Lower lobe of right lung (tissue), 2 donors: ENCODE measurements around the gene CCDC68. TPM values are rescaled to one million over a fixed set of nuclear protein-coding genes. Genes with fewer than 3 reads are reported as not detected.
A peak's percentile ranks its signal among the peaks of the same experiment; 100 is the strongest.

Experiments
- ATAC-seq, 2 donors: fragments of 200-7000 bp; cut with Tn5 transposase; one replicate each; pipeline ENCODE4 v1.9.1; 2020 to 2022; ENCODE audit warnings: mild to moderate bottlenecking in 2 of 2, moderate library complexity in 2 of 2
- DNase-seq: peaks from one replicate; pipeline ENCODE4 v3.0.0-alpha.2; 2020
- H3K27ac ChIP-seq: fragments of 200-600 bp; one replicate; pipeline ENCODE4 v1.8.0; 2022
- H3K27me3 ChIP-seq: fragments of 200-600 bp; one replicate; pipeline ENCODE4 v1.8.0; 2022; ENCODE audit warnings: low read depth
- H3K36me3 ChIP-seq: fragments of 200-600 bp; one replicate; pipeline ENCODE4 v1.8.0; 2022; ENCODE audit warnings: mild to moderate bottlenecking
- H3K4me1 ChIP-seq: fragments of 200-600 bp; one replicate; pipeline ENCODE4 v1.8.0; 2022
- H3K4me3 ChIP-seq: fragments of 200-600 bp; one replicate; pipeline ENCODE4 v1.8.0; 2022; ENCODE audit warnings: mild to moderate bottlenecking
- H3K9me3 ChIP-seq: fragments of 200-600 bp; one replicate; pipeline ENCODE4 v1.8.0; 2022
- intact Hi-C: fragments of 100-400 bp; cut with DNase I; formaldehyde crosslinking; loops from one replicate; pipeline ENCODE4 v1.11.0; 2022
- total RNA-seq: library from RNA; stranded (reverse); fragmentation: NEBNext Ultra II Directional; extraction: Animal tissue kit (Norgen Biotek cat#: 25700); gene quantifications from one replicate; pipeline ENCODE4 v1.2.1, GENCODE V29; 2021
- TF ChIP-seq, protein P1 (sequence below): fragments of 200-600 bp; IDR thresholded peaks from one replicate; pipeline ENCODE4 v1.8.0; 2022; ENCODE audit warnings: antibody characterized with exemption, mild to moderate bottlenecking
- donor health status: DM: no; HTN: yes; CAD: no; lungs with severe emphysema.

CCDC68 gene
- total RNA-seq, 1 donor from 2014 or later = 20.2 TPM

DNA sequence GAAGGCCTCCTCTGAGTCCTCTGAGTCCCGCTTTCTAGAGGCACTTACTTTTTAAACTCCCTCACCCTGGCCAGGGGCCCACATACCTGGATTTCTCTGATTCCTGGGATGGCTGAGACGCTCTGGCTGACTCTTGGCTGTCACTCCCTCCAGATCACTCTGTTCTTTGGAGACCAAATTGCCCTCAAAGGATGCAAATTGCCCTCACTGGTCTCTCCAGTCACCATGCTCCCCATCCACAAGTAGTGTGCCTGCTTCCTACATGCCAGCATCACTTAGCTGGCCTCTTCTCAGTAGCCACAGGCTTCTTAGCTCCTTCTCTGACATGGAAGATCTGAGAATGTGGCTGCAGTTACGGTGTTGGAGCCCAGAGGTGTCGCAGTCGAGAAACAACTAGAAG lies 41.3 kb upstream of the CCDC68 start:
- intact Hi-C loops = no loop called here

DNA sequence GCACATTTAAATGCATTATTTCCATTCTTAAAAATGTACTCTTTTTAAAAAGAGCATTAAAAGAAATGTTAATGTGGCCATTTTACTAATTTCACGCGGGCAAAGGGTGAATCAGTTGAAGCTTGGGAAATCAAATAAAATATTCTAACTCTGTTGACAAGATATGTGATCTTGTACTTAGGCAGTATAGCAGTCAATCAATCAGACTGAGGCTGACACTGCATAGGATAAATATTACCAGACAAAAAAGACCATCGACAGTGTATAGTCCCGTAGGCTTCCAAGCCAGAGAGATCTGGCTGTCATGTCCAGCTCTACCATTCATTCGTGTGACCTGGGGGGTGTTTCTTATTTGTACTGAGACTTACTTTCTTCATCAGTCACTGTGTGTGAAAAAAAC lies 39.8 kb upstream of the CCDC68 start:
- ATAC-seq (no peak), DNase-seq (no peak)
- no peaks in the 10 kb centered on the region for H3K9me3 ChIP-seq
- no peaks in the 10 kb centered on the region for H3K27me3 ChIP-seq
- no peaks in the 10 kb centered on the region for H3K36me3 ChIP-seq
- H3K27ac ChIP-seq = no peak overlapping the region
- intact Hi-C loops = no loop called here
- H3K4me3 ChIP-seq = no peak overlapping the region
- TF ChIP-seq, protein P1, sequence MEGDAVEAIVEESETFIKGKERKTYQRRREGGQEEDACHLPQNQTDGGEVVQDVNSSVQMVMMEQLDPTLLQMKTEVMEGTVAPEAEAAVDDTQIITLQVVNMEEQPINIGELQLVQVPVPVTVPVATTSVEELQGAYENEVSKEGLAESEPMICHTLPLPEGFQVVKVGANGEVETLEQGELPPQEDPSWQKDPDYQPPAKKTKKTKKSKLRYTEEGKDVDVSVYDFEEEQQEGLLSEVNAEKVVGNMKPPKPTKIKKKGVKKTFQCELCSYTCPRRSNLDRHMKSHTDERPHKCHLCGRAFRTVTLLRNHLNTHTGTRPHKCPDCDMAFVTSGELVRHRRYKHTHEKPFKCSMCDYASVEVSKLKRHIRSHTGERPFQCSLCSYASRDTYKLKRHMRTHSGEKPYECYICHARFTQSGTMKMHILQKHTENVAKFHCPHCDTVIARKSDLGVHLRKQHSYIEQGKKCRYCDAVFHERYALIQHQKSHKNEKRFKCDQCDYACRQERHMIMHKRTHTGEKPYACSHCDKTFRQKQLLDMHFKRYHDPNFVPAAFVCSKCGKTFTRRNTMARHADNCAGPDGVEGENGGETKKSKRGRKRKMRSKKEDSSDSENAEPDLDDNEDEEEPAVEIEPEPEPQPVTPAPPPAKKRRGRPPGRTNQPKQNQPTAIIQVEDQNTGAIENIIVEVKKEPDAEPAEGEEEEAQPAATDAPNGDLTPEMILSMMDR = no peak
- no peaks in the 10 kb centered on the region for H3K4me1 ChIP-seq

More for the DNA sequence above, 41.3 kb upstream of the CCDC68 start:
- ATAC-seq (peak; percentile 25 to 51), DNase-seq (no peak)
- H3K9me3 ChIP-seq = no peaks in the 10 kb centered on the region
- H3K4me3 ChIP-seq = no peak overlapping the region
- no peaks in the 10 kb centered on the region for H3K27me3 ChIP-seq
- H3K4me1 ChIP-seq = no peaks in the 10 kb centered on the region
- no peaks in the 10 kb centered on the region for H3K36me3 ChIP-seq
- TF ChIP-seq, protein P1 = no peak
- H3K27ac ChIP-seq = no peak overlapping the region

DNA sequence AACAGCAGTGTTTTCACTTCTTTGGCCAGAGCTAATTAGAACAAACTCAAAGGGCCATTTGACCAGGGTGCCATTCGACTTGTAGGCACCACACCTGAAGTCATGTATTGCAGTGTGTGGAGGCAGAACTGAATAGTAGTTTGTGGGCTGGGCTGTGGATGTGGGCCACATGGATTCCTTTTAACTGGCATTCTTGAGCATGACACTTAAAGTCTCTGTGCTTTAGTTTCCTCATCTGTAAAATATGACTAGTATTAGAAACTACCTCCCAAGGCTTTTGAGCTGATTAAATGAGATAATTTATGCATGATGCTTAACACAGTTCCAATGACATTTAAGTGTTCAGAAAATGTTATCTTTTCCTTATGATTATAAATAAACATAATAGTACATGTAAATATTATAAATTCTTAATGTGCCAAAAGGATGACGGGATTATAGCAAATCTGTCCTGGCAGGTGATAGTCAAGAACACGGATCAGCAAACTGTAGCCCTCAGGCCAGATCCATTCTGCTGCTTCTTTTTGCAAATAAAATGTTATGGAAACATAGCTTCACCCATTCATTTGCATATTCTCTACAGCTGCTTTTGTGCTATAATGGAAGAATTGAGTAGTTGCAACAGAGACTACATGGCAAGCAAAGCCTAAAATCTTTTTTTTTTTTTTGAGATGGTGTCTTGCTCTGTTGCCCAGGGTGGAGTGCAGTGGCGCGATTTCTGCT lies 36.3 kb upstream of the CCDC68 start:
- Histone ChIP-seq H3K27ac (no peak overlapping the region), H3K36me3 (no peaks in the 10 kb centered on the region), H3K9me3 (no peaks in the 10 kb centered on the region), H3K27me3 (no peaks in the 10 kb centered on the region), H3K4me1 (no peaks in the 10 kb centered on the region), H3K4me3 (no peak overlapping the region)
- intact Hi-C loops = no loop called here
- DNase-seq (no peak), ATAC-seq (no peak)
- TF ChIP-seq, protein P1 = no peak

DNA sequence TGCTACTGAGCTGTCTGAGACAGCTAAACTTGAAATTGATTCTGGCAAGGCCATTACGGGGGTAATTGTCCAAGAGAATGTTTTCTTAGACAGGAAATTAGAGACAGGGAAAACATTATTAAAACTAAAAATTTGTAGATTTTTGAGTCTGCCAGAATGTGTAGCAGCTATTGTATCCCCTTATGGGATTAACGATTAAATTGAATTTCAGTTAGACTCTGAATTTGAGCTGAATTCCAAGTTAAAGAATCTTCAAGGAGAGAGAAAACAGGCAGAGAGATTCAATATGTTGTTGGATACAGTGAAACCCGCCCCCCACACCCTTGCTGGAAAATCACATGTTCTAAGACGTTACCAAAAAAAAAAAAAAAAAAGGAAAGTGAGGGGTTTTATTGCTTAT lies 32.7 kb upstream of the CCDC68 start:
- TF ChIP-seq, protein P1 = no peak
- Histone ChIP-seq H3K9me3 (no peaks in the 10 kb centered on the region), H3K27me3 (no peaks in the 10 kb centered on the region), H3K27ac (no peak overlapping the region), H3K4me3 (no peak overlapping the region), H3K4me1 (no peaks in the 10 kb centered on the region), H3K36me3 (no peaks in the 10 kb centered on the region)
- no peak for ATAC-seq
- DNase-seq = no peak
- intact Hi-C loops = no loop called here

DNA sequence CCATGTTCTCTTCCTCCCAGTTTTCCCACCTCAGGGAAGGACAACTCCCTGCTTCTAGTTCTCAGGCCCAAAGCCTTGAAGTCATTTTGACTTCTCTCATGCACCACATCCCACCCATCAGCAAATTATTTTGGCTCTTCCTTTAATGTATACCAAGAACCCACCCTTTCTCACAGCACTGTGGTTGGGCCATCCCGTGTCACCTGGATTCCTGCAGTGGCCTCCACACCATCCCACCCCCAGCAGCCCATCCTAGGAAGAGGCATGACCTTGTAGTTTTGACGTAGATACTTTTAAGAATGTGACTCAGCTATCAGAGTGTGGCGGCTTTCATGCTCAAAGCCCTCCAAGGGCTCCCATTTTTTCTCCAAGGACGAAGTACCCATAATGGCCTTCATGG lies 25.6 kb upstream of the CCDC68 start:
- no peaks in the 10 kb centered on the region for H3K9me3 ChIP-seq
- intact Hi-C loops = loop anchor here (10.0 kb wide), 1 partner anchor 310 kb away; no protein-coding TSS in a partner anchor
- TF ChIP-seq, protein P1 = no peak
- no peak for ATAC-seq
- no peaks in the 10 kb centered on the region for H3K36me3 ChIP-seq
- no peak overlapping the region for H3K27ac ChIP-seq
- no peak for DNase-seq
- H3K4me1 ChIP-seq = no peaks in the 10 kb centered on the region
- no peaks in the 10 kb centered on the region for H3K27me3 ChIP-seq
- H3K4me3 ChIP-seq = no peak overlapping the region
